SH-SY5Y (cell line): ENCODE results near the gene TNRC18.

Experiments used
- GATA2 ChIP-seq: IDR thresholded peaks from 2 replicates; pipeline ENCODE4 v1.6.1; 2011; ENCODE audit warnings: mild to moderate bottlenecking, low read depth, low read length
- GATA3 ChIP-seq: IDR thresholded peaks from 2 replicates; pipeline ENCODE4 v1.6.1; 2011; ENCODE audit warnings: low read depth, mild to moderate bottlenecking, low read length, moderate library complexity

DNA sequence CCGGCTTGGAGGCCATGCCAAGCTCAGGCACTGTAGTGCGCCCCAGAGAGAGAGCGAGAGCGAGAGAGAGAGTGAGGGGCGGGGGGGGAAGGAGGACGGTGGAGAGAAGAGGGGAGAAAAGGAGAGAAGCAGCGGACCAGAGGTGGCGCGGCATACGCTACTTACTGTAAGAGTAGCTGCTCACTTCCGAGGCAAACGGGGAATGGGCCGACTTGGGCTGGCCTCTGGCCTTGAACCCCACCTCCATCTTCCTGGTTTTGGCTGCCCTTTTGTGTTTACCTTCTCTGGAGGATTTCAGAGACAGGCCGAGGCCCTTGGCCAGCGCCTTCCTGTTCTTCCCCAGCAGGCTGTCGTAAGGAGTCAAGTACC, 66.9 kb downstream of the TNRC18 start:
- TF ChIP-seq GATA2 (no peak), GATA3 (no peak)
